ENCODE data around the gene CALCOCO1. TPM values are rescaled to one million over a fixed set of nuclear protein-coding genes. Genes with fewer than 3 reads are reported as not detected.

CALCOCO1 gene
- total RNA-seq, 2 donors from 2014 or later = 35.4 to 36.2 TPM

DNA sequence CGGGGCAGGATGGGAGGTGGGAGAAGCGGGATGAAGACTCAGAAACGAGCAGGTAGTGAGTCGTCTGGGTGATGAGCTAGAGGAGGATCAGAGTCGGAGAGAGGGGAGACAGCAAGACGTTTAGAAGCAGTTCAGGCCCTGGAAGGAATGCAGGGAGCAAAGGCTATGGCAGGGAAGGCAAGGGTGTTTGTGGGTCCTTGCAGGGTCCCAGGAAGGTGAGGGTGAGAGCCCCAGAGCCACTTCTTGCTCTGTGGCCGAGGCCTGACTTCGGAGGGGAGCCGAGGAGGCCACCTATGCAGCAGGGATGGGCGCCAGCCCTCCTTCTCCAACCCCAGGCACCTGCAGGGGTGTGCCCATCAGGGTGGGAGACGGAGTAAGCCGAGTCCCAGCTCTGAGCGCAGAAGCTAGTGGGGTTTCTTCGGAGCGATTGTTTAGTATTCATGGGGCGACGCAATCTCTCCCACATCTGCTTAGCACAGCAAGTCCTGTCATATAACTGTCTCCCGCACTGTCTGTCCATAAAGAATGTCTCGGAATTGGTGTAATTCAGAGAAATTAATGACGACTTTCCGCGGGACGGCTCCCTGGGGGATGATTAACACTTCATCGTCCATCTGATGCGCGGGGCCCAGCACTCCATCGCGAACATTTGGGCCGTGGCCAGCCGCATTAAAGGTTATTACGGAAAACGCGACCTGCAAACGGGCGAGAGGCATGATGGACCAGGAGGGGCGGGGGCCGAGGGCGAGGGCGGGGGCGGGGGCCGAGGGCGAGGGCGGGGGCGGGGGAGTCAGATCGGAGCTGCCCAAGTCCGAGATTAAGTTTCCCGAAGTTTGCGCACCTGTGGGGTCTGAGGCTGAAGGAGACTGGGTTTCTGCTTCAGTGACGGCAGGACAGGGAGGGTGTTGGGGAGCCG, 12.2 kb upstream of the CALCOCO1 start:
- no peak for DNase-seq (ENCODE audit: low spot score in 2 of 2)
- Mint-ChIP-seq H3K27ac (no peak overlapping the region), H3K9me3 (no peaks in the 10 kb centered on the region), H3K36me3 (no peaks in the 10 kb centered on the region)
- ATAC-seq = peak; percentile 5 to 21

DNA sequence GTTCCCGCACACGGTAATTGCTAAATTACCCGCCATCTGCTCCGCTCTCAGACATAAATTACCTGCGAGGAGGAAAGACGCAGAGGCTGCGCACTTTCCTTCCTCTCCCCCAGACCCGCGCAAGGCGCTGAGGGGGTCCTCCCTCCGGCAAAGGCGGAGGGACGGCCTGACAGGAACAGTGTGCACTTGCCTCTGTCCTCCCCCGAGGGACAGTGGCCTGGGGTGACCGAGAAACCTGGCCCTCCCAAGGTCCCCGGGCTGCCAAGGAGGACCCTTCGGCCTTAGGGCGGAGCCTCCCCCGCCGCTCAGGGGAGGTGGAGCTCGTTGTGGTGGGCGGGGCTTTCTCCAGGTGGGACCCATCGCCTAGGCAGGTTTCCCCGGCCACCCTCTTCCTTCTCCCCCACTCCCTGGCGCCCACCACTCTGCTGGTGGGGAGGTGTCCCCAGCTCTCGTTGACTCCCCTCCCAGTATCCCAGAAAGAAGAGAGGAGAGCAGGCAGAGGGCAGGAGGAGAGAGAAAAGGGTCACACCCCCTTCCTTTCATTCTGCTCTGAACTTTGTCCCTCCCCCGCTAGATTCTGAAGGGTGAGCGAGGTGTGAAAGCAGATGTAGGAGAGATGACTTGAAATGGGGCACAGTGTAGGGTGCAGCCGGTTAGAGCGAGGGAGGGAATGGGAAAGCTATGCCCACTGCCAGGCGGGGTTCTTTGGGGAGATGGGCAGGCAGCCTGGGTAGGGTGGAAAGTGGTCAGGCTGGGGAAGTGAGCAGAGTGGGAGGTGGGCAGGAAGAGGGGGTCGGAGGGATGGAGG, 11.4 kb upstream of the CALCOCO1 start:
- peak; percentile 52 to 72 for ATAC-seq
- Mint-ChIP-seq H3K27ac (no peak overlapping the region), H3K9me3 (no peaks in the 10 kb centered on the region), H3K36me3 (no peaks in the 10 kb centered on the region)
- peak in 1 of 2 donors; percentile 55 for DNase-seq (ENCODE audit: low spot score in 2 of 2)

DNA sequence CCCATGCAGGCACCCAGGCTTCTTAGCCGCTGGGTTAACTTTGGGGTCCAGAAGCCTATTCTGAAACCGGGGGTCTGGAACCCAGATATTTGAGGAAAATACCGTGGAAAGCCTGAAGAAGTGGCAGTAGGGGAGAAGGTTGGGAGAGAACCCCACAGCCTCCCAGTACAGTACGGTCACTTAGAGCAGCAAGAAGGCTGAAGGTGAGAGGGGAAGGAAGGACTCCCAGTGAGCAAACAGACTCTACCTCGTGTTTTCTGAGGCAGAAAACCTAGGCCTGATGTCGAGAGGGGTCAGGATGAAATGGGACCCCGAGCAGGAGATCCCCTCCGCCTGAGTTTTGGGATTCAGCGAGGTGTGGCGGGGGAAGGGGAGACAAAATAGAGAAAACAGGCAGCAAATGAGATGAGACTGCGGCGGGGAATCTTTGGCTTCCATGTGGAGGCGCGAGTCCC, 10.7 kb upstream of the CALCOCO1 start:
- ATAC-seq (no peak), DNase-seq (ENCODE audit: low spot score in 2 of 2) (no peak)
- H3K27ac Mint-ChIP-seq = no peak overlapping the region
- H3K36me3 Mint-ChIP-seq = no peaks in the 10 kb centered on the region
- H3K9me3 Mint-ChIP-seq = no peaks in the 10 kb centered on the region

DNA sequence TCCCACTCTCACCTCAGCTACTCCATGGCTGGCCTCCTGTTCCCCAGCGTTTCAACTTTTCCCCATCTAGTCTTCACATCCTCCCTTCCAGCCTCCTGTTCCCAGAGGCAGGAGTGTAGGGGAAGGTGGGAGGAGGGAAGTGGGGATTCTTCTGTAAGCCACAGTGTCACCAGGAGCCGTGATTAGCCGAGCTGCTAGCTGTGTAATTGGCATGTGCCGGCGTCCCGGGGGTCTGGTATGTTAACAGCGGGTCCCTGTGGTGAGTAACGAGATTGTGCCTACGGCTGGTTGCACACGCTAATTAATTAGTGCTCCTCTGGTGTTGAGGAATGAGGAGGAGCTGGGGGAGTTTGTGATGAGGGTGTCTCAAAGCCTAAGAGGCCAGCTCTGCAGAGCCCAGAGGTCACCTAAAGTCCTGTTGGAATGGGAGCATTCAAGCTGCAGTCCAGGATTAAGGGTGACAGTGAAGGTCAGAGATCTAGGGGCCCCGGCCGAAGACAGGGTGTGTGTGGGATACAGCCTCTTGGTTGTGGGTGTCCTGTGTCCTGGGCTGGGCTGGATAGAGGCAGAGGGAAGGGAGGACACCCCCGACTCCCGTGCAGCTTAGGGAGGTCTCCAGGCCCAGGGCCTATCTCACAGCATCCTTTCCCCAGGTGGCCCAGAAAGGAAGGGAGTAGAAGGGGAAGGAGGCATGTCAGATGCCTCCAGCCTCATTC, 10.0 kb upstream of the CALCOCO1 start:
- Mint-ChIP-seq H3K9me3 (no peaks in the 10 kb centered on the region), H3K36me3 (no peaks in the 10 kb centered on the region), H3K27ac (no peak overlapping the region)
- ATAC-seq (no peak), DNase-seq (ENCODE audit: low spot score in 2 of 2) (no peak)

DNA sequence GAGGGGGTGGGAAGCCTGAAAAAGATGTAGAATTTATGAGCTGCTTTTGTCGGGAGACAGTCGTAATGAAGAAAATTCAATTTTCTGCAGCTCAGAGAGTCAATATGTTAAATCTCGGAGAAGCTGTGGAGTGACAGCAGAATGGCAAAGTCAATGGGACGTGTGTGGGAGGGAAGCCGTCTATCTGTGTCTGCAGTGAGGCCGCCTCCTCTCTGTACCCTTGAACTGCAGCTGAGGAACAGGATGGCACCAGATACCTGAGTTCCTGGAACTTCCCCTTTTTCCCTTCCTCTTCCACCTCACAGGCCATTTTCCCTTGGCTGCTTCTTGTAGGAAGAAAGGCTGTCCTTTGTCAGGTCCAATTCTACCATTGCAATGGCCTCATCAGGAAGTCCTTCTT, 9.3 kb upstream of the CALCOCO1 start:
- no peak for DNase-seq (ENCODE audit: low spot score in 2 of 2)
- no peak overlapping the region for H3K27ac Mint-ChIP-seq
- no peak for ATAC-seq
- no peaks in the 10 kb centered on the region for H3K9me3 Mint-ChIP-seq
- no peaks in the 10 kb centered on the region for H3K36me3 Mint-ChIP-seq

DNA sequence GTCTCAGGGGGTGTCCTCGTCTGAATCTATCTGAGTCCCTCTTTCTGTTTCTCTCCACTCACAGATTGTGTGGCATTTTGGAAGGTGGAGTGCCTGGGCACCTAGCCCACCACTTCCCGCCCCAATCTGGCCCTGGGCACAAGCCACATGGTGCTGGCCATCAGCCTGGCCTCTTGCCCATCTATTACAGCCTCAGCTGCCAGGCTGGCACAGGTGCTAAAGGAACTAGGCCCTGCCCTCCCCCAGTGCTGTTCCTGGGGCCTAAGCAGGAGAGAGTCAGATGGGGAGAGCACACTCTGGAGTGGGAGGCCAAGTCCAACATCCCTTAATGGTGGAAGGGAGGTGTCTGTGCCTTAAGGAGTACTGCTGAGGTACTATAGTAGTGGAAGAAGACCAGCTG, 8.3 kb upstream of the CALCOCO1 start:
- Mint-ChIP-seq H3K27ac (no peak overlapping the region), H3K9me3 (no peaks in the 10 kb centered on the region), H3K36me3 (no peaks in the 10 kb centered on the region)
- DNase-seq (ENCODE audit: low spot score in 2 of 2) = no peak
- ATAC-seq = no peak

DNA sequence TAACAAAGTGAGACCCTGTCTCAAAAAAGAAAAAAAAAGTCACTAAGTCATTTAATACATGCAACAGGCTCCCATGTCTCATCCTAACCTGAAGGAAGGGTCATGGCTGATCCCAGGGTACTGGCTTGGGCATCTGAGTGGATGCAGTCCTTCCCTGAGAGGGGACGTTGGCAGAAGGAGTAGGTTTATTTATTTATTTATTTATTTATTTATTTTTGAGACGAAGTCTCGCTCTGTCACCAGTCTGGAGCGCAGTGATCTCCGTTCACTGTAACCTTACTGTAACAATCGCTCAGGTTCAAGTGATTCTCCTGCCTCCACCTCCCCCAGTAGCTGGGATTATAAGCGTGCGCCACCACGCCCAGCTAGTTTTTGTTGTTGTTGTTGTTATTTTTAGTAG, 7.2 kb upstream of the CALCOCO1 start:
- H3K36me3 Mint-ChIP-seq = no peaks in the 10 kb centered on the region
- no peak for ATAC-seq
- H3K27ac Mint-ChIP-seq = no peak overlapping the region
- H3K9me3 Mint-ChIP-seq = no peaks in the 10 kb centered on the region
- DNase-seq (ENCODE audit: low spot score in 2 of 2) = no peak

DNA sequence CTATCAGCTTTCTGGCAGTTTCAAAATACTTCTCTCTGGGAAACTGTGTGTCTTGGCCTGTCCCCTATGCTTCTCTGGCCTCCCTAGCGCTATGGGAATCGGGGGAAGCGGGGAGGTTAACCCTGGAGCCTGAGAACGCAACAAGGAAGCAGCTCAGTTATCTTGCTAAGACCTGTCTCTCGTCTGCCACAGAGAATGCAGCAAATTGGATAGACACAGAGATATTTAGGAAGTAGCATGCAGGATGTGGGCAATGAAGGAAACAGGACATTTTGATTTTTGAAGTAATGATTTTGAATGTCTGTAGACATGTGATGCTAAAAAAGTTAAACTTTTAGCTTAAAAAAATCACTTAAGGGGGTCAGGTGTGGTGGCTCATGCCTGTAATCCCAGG, 6.6 kb upstream of the CALCOCO1 start:
- Mint-ChIP-seq H3K36me3 (no peaks in the 10 kb centered on the region), H3K9me3 (no peaks in the 10 kb centered on the region), H3K27ac (no peak overlapping the region)
- ATAC-seq = no peak
- DNase-seq (ENCODE audit: low spot score in 2 of 2) = no peak

DNA sequence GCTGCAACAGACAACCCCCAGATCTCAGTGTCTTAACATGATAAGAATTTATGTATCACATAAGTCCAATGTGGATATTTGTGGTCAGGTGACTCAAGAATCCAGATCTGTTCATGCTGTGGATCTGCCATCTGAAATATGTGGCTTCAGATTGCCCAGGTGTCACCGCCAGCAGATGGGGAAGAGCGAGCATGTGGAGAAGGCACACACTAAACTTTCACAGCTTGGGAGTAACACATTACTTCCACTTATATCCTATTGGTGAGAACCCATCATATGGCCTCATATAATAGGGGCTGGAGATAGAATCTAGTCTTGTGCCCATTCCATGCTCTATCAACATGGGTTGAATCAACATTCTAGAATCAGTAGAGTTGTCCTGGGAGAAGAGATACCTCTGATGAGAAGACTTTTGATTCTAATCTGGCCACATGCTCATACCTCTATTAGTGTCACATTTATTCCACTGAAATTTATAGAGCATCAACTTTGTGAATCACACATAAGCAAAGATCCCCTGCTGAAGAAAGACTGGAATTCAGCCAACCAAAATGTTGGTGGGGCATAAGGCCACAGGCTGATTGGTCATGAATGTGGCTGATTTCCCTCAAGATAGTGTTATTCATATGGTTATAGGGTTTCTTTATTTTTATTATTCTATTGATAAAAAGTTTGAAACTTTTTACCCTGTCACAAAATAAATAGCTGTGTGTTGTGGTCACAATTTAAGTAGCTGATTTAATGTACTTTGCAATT, 6.0 kb upstream of the CALCOCO1 start:
- Mint-ChIP-seq H3K36me3 (no peaks in the 10 kb centered on the region), H3K9me3 (no peaks in the 10 kb centered on the region), H3K27ac (no peak overlapping the region)
- ATAC-seq = no peak
- DNase-seq (ENCODE audit: low spot score in 2 of 2) = no peak

DNA sequence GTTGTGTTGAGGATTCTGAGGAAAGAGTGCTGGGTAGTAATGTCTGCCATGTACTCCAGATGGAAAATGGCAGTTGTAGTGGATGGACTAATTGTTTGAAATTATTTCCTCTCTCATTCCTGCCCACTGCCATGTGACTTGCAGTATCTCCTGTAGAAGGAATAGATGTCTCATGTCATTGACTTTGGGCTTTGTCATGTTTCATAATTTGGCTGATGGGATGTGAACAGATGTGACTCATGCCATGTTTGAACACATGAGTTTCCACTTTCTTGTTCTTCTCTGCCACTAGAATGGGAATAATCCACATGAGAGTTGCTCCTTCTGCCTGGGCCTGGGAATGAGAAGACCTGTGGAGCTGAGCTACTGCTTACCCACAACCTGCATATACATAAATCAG, 2.4 kb upstream of the CALCOCO1 start:
- Mint-ChIP-seq H3K36me3 (no peaks in the 10 kb centered on the region), H3K9me3 (no peaks in the 10 kb centered on the region), H3K27ac (no peak overlapping the region)
- ATAC-seq (no peak), DNase-seq (ENCODE audit: low spot score in 2 of 2) (no peak)

DNA sequence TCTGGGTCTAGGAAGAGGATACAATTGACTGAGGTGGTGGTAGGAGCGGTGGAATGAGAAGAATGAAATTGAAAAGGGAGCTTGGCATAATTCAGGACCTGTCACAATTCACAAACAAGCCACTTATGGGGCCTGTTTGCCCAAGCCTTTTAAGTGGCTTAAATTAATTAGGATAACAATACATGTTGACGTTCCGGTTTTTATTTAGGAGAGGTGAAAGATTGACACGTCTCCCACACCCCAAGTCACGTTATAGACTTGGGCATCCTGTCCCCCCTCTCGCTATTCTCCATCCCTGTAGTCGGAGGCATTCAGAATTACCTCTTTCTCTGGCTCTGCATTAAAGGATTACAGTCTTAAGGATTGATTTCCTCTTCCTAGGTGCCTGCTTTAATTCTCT, 954 bp upstream of the CALCOCO1 start:
- ATAC-seq (no peak), DNase-seq (ENCODE audit: low spot score in 2 of 2) (no peak)
- H3K27ac Mint-ChIP-seq = peak overlapping the region; percentile 67 to 90
- H3K36me3 Mint-ChIP-seq = no peaks in the 10 kb centered on the region
- H3K9me3 Mint-ChIP-seq = no peaks in the 10 kb centered on the region

DNA sequence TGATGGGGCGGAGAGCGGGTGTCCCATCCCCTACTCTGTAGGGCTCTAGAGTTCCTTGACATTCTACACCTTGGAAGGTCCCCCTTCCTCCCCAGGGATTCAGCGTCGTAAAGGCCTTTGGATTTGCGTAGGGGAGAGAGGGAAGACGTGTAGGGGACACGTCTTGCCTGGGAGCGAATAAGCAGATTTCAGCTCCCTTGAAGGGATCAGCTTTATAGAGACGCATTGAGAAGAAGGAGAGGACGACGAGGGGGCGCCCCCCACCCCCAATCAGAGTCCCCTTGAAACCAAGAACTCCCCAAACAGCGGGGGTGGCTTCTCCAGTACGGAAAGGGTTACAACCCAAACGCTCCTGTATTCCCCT, 324 bp downstream of the CALCOCO1 start:
- Mint-ChIP-seq H3K27ac (peak overlapping the region; percentile 82 to 90), H3K9me3 (no peaks in the 10 kb centered on the region), H3K36me3 (no peaks in the 10 kb centered on the region)
- ATAC-seq (peak; percentile 1 to 8), DNase-seq (ENCODE audit: low spot score in 2 of 2) (no peak)

DNA sequence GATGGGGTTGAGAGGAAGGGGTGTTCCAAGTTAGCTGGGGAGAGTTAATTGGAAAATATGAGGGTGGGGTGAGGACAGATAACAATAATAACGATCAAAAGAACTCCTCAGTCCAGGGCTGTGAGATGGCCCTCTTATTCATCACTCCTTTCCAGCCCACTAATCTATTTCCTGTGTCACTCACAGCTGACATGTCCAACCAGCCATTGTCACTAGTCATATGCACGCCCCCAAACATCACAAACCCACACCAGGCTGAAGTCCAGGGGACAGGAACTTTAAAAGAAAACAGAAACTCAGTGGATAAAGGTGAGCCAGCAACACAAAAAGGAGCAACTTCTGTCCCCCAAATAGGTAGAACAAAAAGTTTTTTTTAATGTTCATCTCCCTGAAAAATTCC, 911 bp downstream of the CALCOCO1 start:
- Mint-ChIP-seq H3K36me3 (no peaks in the 10 kb centered on the region), H3K9me3 (no peaks in the 10 kb centered on the region), H3K27ac (peak overlapping the region in 1 of 2 donors; percentile 90)
- ATAC-seq = peak in 1 of 2 donors; percentile 21
- no peak for DNase-seq (ENCODE audit: low spot score in 2 of 2)

DNA sequence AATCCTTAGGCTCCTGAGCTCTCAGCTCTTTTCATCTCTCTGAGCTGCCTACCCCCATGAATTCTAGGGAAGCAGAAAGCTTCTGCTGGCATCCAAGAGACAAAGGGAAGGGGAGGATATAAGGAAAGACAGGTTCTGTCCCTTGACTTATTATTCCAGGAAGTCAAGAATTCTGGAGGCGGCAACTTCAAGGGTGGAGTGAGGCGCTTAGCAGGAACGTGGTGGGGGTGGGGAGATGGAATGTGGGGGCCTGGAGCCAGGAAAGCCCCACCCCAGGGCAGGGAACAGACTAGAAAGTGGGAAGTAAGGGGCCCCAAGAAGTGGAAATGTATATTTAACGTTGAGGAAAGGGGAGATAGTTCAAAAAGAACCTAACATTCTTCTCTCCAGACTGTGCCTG, 1.4 kb downstream of the CALCOCO1 start:
- DNase-seq (ENCODE audit: low spot score in 2 of 2) (no peak), ATAC-seq (no peak)
- no peaks in the 10 kb centered on the region for H3K9me3 Mint-ChIP-seq
- H3K36me3 Mint-ChIP-seq = no peaks in the 10 kb centered on the region
- H3K27ac Mint-ChIP-seq = peak overlapping the region in 1 of 2 donors; percentile 90

DNA sequence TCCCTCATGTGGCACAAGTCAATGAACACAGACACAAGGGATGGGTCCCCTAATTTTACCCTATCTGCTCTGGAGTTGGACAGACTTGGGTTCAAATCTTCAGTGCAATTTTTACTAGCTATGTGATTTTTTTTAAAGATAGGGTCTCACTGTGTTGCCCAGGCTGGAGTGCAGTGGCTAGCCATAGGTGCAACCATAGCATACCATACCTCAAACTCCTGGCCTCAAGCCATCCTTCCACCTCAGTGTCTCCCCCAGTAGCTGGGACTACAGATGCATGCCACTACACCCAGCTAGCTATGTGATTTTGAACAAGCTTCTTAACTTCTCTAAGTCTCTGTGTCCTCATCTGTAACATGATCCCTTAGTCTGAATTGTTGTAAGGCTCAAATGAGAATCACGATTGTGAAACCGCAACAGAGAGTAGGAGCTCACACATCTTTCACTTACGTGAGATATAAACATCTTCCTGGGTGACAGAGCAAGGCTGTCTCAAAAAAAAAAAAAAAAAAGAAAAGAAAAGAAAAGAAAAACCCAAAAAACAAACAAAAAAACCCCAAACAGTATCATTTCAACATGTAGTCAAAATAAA, 4.7 kb downstream of the CALCOCO1 start:
- no peak for ATAC-seq
- no peaks in the 10 kb centered on the region for H3K36me3 Mint-ChIP-seq
- DNase-seq (ENCODE audit: low spot score in 2 of 2) = no peak
- H3K27ac Mint-ChIP-seq = peak overlapping the region; percentile 32 to 38
- H3K9me3 Mint-ChIP-seq = no peaks in the 10 kb centered on the region

DNA sequence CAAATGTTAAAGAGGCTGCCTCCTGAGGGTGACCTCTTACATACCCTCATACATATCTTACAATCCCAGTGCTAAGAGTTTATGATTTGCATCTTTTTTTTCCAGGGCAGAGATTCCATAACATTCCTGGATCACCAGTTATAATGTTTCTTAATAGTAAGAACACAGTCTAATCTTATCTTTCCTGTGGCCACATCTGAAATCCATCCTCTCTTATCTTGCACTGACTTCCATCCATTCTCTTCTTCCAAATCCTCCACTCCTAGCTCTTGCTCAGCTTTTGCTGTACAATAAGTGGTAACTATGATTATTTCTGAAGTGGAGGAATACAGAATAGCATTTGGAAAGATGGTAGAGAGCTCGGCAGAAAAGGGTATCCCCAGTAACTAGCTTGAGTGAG, 6.3 kb downstream of the CALCOCO1 start:
- no peak for DNase-seq (ENCODE audit: low spot score in 2 of 2)
- ATAC-seq = no peak
- Mint-ChIP-seq H3K9me3 (no peaks in the 10 kb centered on the region), H3K27ac (no peak overlapping the region), H3K36me3 (no peaks in the 10 kb centered on the region)

All from activated naive CD4-positive, alpha-beta T cell treated with anti-CD3 and anti-CD28 coated beads, Interleukin-2, amount 50 U/mL, for 72 hours (primary cell).